ENCODE data around the gene ZNF354B.

The ZNF354B gene

DNA sequence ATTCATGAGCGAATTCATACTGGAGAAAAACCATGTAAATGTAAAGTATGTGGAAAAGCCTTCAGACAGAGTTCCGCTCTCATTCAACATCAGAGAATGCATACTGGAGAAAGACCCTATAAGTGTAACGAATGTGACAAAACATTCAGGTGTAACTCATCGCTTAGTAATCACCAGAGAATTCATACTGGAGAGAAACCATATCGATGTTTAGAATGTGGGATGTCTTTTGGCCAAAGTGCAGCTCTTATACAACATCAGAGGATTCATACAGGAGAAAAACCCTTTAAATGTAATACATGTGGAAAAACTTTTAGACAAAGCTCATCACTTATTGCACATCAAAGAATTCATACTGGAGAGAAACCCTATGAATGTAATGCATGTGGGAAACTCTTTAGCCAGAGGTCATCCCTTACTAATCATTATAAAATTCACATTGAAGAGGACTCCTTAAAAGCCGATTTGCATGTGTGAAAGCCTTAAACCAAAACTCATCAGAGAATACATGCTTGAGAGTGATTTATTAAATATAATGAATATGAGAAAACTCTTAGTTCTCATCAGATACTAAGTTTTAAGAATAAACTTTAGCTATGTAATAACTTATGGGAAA is 24.2 kb downstream of the ZNF354B start:
- no peak for DNase-seq (ENCODE audit: low spot score)

DNA sequence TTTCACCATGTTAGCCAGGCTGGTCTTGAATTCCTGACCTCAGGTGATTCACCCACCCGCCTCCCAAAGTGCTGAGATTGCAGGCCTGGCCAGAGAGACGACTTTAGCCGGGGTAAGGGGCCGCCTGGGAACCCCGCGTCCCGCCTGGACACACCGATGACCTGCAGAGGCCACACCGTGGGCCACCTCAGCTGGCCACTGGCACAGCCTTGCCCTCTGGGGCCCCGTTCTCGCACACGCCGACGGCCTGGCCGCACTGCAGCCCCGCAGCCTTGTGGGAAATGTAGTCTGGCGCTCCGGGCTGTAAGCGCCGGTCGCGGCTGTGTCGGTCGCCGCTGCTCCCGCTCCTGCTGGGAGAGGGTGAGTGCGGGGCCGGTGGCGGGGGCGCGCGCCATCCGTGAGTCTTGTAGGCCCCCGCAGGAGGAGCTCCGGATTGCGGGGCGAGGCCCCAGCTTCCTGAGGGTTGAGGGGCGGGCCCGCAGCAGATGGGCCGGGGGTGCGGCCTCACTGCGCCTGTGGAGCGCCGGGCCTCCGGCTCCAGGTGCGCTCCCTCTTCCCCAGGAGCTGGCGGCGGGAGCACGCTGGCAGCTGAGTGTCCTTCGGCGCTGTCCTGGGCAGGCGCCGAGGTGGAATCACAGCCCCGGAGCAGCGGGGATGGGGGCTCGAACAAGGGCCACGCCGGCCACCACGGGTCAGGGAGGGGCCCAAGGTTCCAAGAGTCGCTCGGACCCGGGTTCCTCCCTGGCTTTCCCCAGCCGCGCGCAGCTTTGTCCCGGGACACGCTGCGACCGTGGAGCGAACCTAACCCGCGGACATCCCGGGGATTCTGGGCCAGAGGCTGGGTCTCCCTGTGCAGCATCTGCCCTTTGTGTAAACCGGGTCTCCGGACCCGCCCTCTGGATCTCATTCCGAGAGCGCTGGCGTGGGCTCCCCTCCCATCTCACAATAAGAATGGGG is 36.1 kb downstream of the ZNF354B start, which contains the start of gene ZFP2:
Gene ZFP2 (plus strand): TSS at position 299 of the 957 bp plus-strand sequence. CDS start 35,401 bp downstream, outside the sequence.
- peak; percentile 45 for DNase-seq (ENCODE audit: low spot score)

DNA sequence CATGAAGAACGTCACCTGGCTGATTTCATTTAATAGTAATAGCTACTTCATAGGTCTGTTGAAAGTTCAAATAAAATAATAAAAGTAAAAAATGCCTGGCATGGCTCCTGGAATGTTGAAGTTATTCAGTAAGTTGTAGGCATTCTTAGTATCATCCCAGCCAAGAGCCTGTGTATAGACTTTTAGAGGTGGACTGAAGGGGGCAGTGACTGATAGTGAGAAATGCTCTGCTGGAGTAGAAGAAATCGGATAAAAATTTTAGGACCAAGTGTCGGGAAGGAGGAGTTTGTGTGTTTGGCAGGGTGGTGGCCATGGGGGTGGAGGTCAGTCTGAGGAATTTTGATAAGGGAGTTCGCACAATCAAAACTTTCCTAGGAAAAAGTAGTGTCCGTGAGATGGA is 39.5 kb downstream of the ZNF354B start:
- no peak for DNase-seq (ENCODE audit: low spot score)

DNA sequence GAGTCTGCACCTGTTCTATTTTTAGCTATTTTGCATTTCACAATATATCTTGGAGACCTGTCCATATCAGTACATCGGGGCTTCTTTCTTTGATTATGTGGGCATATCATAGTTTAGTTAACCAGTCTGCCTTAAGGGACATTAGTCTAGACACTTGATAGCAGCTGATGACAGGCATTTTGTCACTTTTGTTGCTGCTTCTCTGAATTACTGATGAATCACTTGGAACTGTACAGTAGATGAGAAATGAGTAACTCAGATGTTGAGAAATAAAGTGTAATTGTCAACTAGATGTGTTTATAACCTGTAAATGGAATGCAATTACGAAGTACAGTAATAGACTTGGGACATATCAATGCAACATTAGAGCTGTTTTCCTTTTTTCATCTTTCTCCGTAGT is 43.1 kb downstream of the ZNF354B start:
- no peak for DNase-seq (ENCODE audit: low spot score)

DNA sequence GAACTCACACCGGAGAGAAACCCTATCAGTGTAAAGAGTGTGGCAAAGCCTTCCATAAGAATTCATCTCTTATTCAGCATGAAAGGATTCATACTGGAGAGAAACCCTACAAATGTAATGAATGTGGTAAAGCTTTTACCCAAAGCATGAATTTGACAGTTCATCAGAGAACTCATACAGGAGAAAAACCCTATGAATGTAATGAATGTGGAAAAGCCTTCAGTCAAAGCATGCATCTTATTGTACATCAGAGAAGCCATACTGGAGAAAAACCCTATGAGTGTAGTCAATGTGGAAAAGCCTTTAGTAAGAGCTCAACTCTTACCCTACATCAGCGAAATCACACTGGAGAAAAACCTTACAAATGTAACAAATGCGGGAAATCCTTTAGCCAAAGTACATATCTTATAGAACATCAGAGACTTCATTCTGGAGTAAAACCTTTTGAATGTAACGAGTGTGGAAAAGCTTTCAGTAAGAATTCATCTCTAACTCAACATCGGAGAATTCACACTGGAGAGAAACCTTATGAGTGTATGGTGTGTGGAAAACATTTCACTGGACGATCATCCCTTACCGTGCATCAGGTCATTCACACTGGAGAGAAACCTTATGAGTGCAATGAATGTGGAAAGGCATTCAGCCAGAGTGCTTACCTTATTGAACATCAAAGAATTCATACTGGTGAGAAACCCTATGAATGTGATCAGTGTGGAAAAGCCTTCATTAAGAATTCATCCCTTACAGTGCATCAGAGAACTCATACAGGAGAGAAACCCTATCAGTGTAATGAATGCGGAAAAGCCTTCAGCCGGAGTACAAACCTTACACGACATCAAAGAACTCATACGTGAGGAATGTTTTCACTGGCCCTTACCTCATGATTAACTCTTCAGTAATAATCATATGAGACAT is 72.3 kb downstream of the ZNF354B start:
- no peak for DNase-seq (ENCODE audit: low spot score)

Measured in pons (tissue), 1 donor.